IMR-90 (cell line): ENCODE measurements around the gene SMIM14. TPM values are rescaled to one million over a fixed set of nuclear protein-coding genes. Genes with fewer than 3 reads are reported as not detected.

Source experiments
- ATAC-seq: fragments of 200-7000 bp; cut with Tn5 transposase; 2 replicates; pipeline ENCODE4 v1.9.1; 2020; ENCODE audit warnings: low read depth, mild to moderate bottlenecking, moderate library complexity
- BruUV-seq: library from RNA; stranded (reverse); fragments of 400-500 nt; replicated peaks from 2 replicates; lab custom pipeline; 2021; lab: Mats Ljungman, UMichigan
- CTCF ChIA-PET: fragments of 300-600 bp; formaldehyde crosslinking; extraction: SDS; loops from one replicate; lab custom pipeline; 2021; ENCODE audit warnings: antibody characterized with exemption; lab: Yijun Ruan, JAX
- POLR2A ChIA-PET: fragments of 300-600 bp; sonication (Branson Sonifier 250); formaldehyde crosslinking; loops from one replicate; lab custom pipeline; 2022; ENCODE audit warnings: antibody characterized with exemption; ENCODE audit not compliant: unreplicated experiment; lab: Charles Lee
- DNase-seq: peaks from one replicate; pipeline ENCODE4 v3.0.0; 2013
- H2AFZ ChIP-seq: replicated peaks from 2 replicates; pipeline ENCODE3; 2013; ENCODE audit warnings: low read length, mild to moderate bottlenecking; ENCODE audit not compliant: poor library complexity
- H2AK5ac ChIP-seq: 2 replicates; pipeline ENCODE4 v1.6.1; 2013; ENCODE audit warnings: low read depth, low read length, inconsistent platforms
- H2AK9ac ChIP-seq: replicated peaks from 2 replicates; pipeline ENCODE3; 2013; ENCODE audit warnings: mild to moderate bottlenecking, low read depth, low read length, moderate library complexity; ENCODE audit not compliant: poor library complexity
- H2BK120ac ChIP-seq: 2 replicates; pipeline ENCODE4 v1.6.1; 2013; ENCODE audit warnings: low read depth, low read length, inconsistent platforms
- H2BK15ac ChIP-seq: 3 replicates; pipeline ENCODE4 v1.6.1; 2013; ENCODE audit warnings: low read depth, low read length, inconsistent platforms
- H2BK20ac ChIP-seq: 2 replicates; pipeline ENCODE4 v1.6.1; 2013; ENCODE audit warnings: low read depth, mild to moderate bottlenecking, inconsistent platforms, low read length, moderate library complexity
- H2BK5ac ChIP-seq: 2 replicates; pipeline ENCODE4 v1.6.1; 2013; ENCODE audit warnings: mild to moderate bottlenecking, low read depth, low read length, inconsistent platforms; ENCODE audit not compliant: poor library complexity, severe bottlenecking
- H3K14ac ChIP-seq: replicated peaks from 2 replicates; pipeline ENCODE4 v1.6.1; 2013; ENCODE audit warnings: low read depth, low read length, inconsistent platforms
- H3K18ac ChIP-seq: 2 replicates; pipeline ENCODE4 v1.6.1; 2013; ENCODE audit warnings: low read depth, low read length, control low read depth
- H3K23ac ChIP-seq: 2 replicates; pipeline ENCODE4 v1.6.1; 2013; ENCODE audit warnings: low read depth, low read length, inconsistent platforms
- H3K27ac ChIP-seq: 2 replicates; pipeline ENCODE4 v1.5.1; 2013; ENCODE audit warnings: mild to moderate bottlenecking, control low read depth, low read length; ENCODE audit not compliant: insufficient read depth
- H3K27me3 ChIP-seq: 2 replicates; pipeline ENCODE4 v1.6.1; 2013; ENCODE audit warnings: low read length; ENCODE audit not compliant: control insufficient read depth, insufficient read depth
- H3K36me3 ChIP-seq: 2 replicates; pipeline ENCODE4 v1.6.1; 2013; ENCODE audit warnings: low read length, mixed read lengths; ENCODE audit not compliant: control insufficient read depth, insufficient read depth
- H3K4ac ChIP-seq: 2 replicates; pipeline ENCODE4 v1.6.1; 2013; ENCODE audit warnings: low read depth, low read length, inconsistent platforms
- H3K4me1 ChIP-seq: 2 replicates; pipeline ENCODE4 v1.6.1; 2013; ENCODE audit warnings: low read length, mixed read lengths; ENCODE audit not compliant: control insufficient read depth, insufficient read depth
- H3K4me2 ChIP-seq: 2 replicates; pipeline ENCODE4 v1.6.1; 2013; ENCODE audit warnings: low read depth, mild to moderate bottlenecking, control low read depth, low read length, moderate library complexity
- H3K4me3 ChIP-seq: 2 replicates; pipeline ENCODE4 v1.5.1; 2013; ENCODE audit warnings: low read depth, mild to moderate bottlenecking, control low read depth, low read length, moderate library complexity; ENCODE audit not compliant: insufficient read depth
- H3K56ac ChIP-seq: 2 replicates; pipeline ENCODE4 v1.6.1; 2013; ENCODE audit warnings: low read length, inconsistent platforms; ENCODE audit not compliant: insufficient read depth; ENCODE audit errors: extremely low read depth
- H3K79me1 ChIP-seq, 2 experiments: 2 replicates each; pipeline ENCODE4 v1.6.1; 2013; ENCODE audit warnings: low read length in 2 of 2, inconsistent platforms in 1 of 2, low read depth in 1 of 2
- H3K9ac ChIP-seq: 2 replicates; pipeline ENCODE4 v1.6.1; 2013; ENCODE audit warnings: low read depth, low read length, control low read depth
- H3K9me1 ChIP-seq: 2 replicates; pipeline ENCODE4 v1.6.1; 2013; ENCODE audit warnings: low read length, inconsistent platforms; ENCODE audit not compliant: insufficient read depth
- H3K9me3 ChIP-seq: 2 replicates; pipeline ENCODE4 v1.6.1; 2013; ENCODE audit warnings: low read length; ENCODE audit not compliant: control insufficient read depth, insufficient read depth
- H4K20me1 ChIP-seq: 2 replicates; pipeline ENCODE4 v1.6.1; 2013; ENCODE audit warnings: low read length, inconsistent platforms; ENCODE audit not compliant: insufficient read depth
- H4K5ac ChIP-seq: 2 replicates; pipeline ENCODE4 v1.6.1; 2013; ENCODE audit warnings: mild to moderate bottlenecking, low read depth, low read length, control low read depth
- H4K8ac ChIP-seq, 2 experiments: 2 replicates each; pipeline ENCODE4 v1.6.1; 2013; ENCODE audit warnings: low read depth in 2 of 2, low read length in 2 of 2, control low read depth in 1 of 2, inconsistent platforms in 1 of 2
- H4K91ac ChIP-seq: 2 replicates; pipeline ENCODE4 v1.6.1; 2013; ENCODE audit warnings: low read depth, low read length, inconsistent platforms; ENCODE audit not compliant: insufficient read depth
- BHLHE40 ChIP-seq: fragments of 150-350 bp; IDR thresholded peaks from 2 replicates; pipeline ENCODE4 v1.6.1; 2016; ENCODE audit warnings: mild to moderate bottlenecking, low read depth, low read length
- CEBPB ChIP-seq: IDR thresholded peaks from 2 replicates; pipeline ENCODE4 v1.6.1; 2012; ENCODE audit warnings: low read depth, low read length, improper control_type of control experiment
- CHD1 ChIP-seq: IDR thresholded peaks from 2 replicates; pipeline ENCODE4 v1.6.1; 2012; ENCODE audit warnings: low read depth, low read length, improper control_type of control experiment
- CTCF ChIP-seq: conservative IDR thresholded peaks from 2 replicates; pipeline ENCODE4 v1.5.1; 2012; ENCODE audit warnings: mild to moderate bottlenecking, low read depth, low read length, improper control_type of control experiment
- ELK1 ChIP-seq: fragments of 150-350 bp; IDR thresholded peaks from 2 replicates; pipeline ENCODE4 v1.6.1; 2016; ENCODE audit warnings: low read depth, mild to moderate bottlenecking, low read length, moderate library complexity, borderline replicate concordance
- FOS ChIP-seq: fragments of 150-350 bp; IDR thresholded peaks from 2 replicates; pipeline ENCODE4 v1.6.1; 2016; ENCODE audit warnings: low read depth, low read length
- MAFK ChIP-seq: IDR thresholded peaks from 2 replicates; pipeline ENCODE4 v1.6.1; 2012; ENCODE audit warnings: low read depth, low read length, improper control_type of control experiment
- MAZ ChIP-seq: IDR thresholded peaks from 2 replicates; pipeline ENCODE4 v1.6.1; 2012; ENCODE audit warnings: low read depth, mild to moderate bottlenecking, low read length, improper control_type of control experiment, moderate library complexity, borderline replicate concordance
- MXI1 ChIP-seq: IDR thresholded peaks from 2 replicates; pipeline ENCODE4 v1.6.1; 2012; ENCODE audit warnings: low read depth, mild to moderate bottlenecking, low read length, moderate library complexity, borderline replicate concordance
- NFE2L2 ChIP-seq: fragments of 150-350 bp; IDR thresholded peaks from 2 replicates; pipeline ENCODE4 v1.6.1; 2016; ENCODE audit warnings: low read depth, mild to moderate bottlenecking, low read length
- POLR2A ChIP-seq: IDR thresholded peaks from 2 replicates; pipeline ENCODE4 v1.6.1; 2012; ENCODE audit warnings: mild to moderate bottlenecking, low read depth, low read length
- RAD21 ChIP-seq: IDR thresholded peaks from 2 replicates; pipeline ENCODE4 v1.6.1; 2012; ENCODE audit warnings: low read length, improper control_type of control experiment
- RCOR1 ChIP-seq: IDR thresholded peaks from 2 replicates; pipeline ENCODE4 v1.6.1; 2012; ENCODE audit warnings: mild to moderate bottlenecking, low read length, improper control_type of control experiment; ENCODE audit not compliant: insufficient replicate concordance
- RFX5 ChIP-seq: IDR thresholded peaks from 2 replicates; pipeline ENCODE4 v1.8.0; 2012; ENCODE audit warnings: low read depth, mild to moderate bottlenecking, low read length, moderate library complexity
- SMC3 ChIP-seq: fragments of 150-350 bp; IDR thresholded peaks from 2 replicates; pipeline ENCODE4 v1.6.1; 2016; ENCODE audit warnings: low read depth, mild to moderate bottlenecking, antibody characterized with exemption, low read length, moderate library complexity
- USF2 ChIP-seq: fragments of 150-350 bp; IDR thresholded peaks from 2 replicates; pipeline ENCODE4 v1.6.1; 2017; ENCODE audit warnings: mild to moderate bottlenecking, antibody characterized with exemption, low read length, low read depth
- whole genome bisulfite sequencing, 2 experiments: methylation state at CpG; one replicate each; pipeline versions ENCODE4 v1.1.5 to v1.1.7; 2013; ENCODE audit warnings: missing lambda C conversion rate in 2 of 2; ENCODE audit not compliant: insufficient read length in 1 of 2; ENCODE audit errors: extremely low coverage in 2 of 2; 5-methylcytosine and 5-hydroxymethylcytosine counted together
- dilution Hi-C: fragments of 300-500 bp; cut with HindIII; formaldehyde crosslinking; loops from one replicate; pipeline ENCODE4 v1.14.3; 2018; ENCODE audit warnings: low sequenced_read_pairs; ENCODE audit not compliant: unreplicated experiment
- in situ Hi-C: fragments of 300-500 bp; cut with MboI; formaldehyde crosslinking; loops from 3 replicates; pipeline ENCODE4 v1.14.3; 2019; ENCODE audit warnings: low sequenced_read_pairs, inconsistent platforms, mixed read lengths
- intact Hi-C: fragments of 100-400 bp; cut with micrococcal nuclease; formaldehyde crosslinking; loops from 2 replicates; pipeline ENCODE4 v1.10.0; 2022
- polyA plus RNA-seq, 3 experiments: library from polyadenylated mRNA; depleted of rRNA; stranded (reverse); fragments of >200 nt; gene quantifications; 2 replicates each; pipeline ENCODE4 v1.2.3, GENCODE V29; 2012; ENCODE audit warnings: low replicate concordance in 1 of 3
- total RNA-seq: library from RNA; depleted of rRNA; stranded (reverse); fragments of >200 nt; gene quantifications from 2 replicates; pipeline ENCODE4 v1.2.3, GENCODE V29; 2012

The SMIM14 gene
- total and polyA plus RNA-seq, 2 of the 4 experiments (the other 2 are of a cell fraction): 15.6 to 20.9 TPM

GRCh38 chr4:39631700-39632079 lies 7.0 kb downstream of the SMIM14 start:
- Histone ChIP-seq H3K4me3 (no peak overlapping the region), H3K23ac (no peak overlapping the region), H3K9me1 (no peaks in the 10 kb centered on the region), H3K79me1 (peaks cover 12 to 25% of the 10 kb centered on the region in 2 experiments; a peak in 3 of 4 replicates), H4K8ac (no peak overlapping the region), H3K56ac (no peak overlapping the region), H3K9me3 (no peaks in the 10 kb centered on the region), H3K14ac (no peak overlapping the region), H2AK9ac (no peak overlapping the region), H3K27me3 (no peaks in the 10 kb centered on the region), H3K4me1 (no peaks in the 10 kb centered on the region), H3K4ac (no peak overlapping the region), H2BK20ac (no peak overlapping the region), H3K18ac (no peak overlapping the region), H3K27ac (no peak overlapping the region), H2AFZ (no peak overlapping the region), H3K36me3 (peaks cover 2% of the 10 kb centered on the region; the same call in 1 of the 2 replicates), H2BK120ac (no peak overlapping the region), H4K20me1 (no peaks in the 10 kb centered on the region), H4K91ac (no peak overlapping the region), H3K4me2 (no peak overlapping the region), H2AK5ac (no peak overlapping the region), H2BK5ac (no peak overlapping the region), H2BK15ac (no peak overlapping the region), H4K5ac (no peak overlapping the region), H3K9ac (no peak overlapping the region)
- no TSS peak for BruUV-seq
- ChIA-PET POLR2A (interaction anchor here (0.6 kb wide), 1 partner anchor 15 kb away, joined by 4 read pairs; no protein-coding TSS in a partner anchor), CTCF (no interaction called here)
- DNase-seq: no peak
- no CpG with 5 or more reads among the region's 1 CpG for WGBS, 2 experiments
- in situ Hi-C loops: loop anchor here (10.0 kb wide), 1 partner anchor 107 kb away; the partner anchor contains the start of gene UGDH
- dilution Hi-C loops: no loop called here
- ATAC-seq: no peak
- intact Hi-C loops: no loop called here
- no peak for TF ChIP-seq RFX5
- no peak for TF ChIP-seq BHLHE40
- TF ChIP-seq RAD21: no peak
- TF ChIP-seq MAFK: no peak
- no peak for TF ChIP-seq CEBPB
- no peak for TF ChIP-seq POLR2A
- TF ChIP-seq MAZ: no peak
- no peak for TF ChIP-seq USF2
- TF ChIP-seq RCOR1: no peak
- no peak for TF ChIP-seq NFE2L2
- TF ChIP-seq MXI1: no peak
- TF ChIP-seq FOS: no peak
- TF ChIP-seq CTCF: no peak
- TF ChIP-seq ELK1: no peak
- no peak for TF ChIP-seq CHD1
- TF ChIP-seq SMC3: no peak
